GM23338 (cell line): Measurements from ENCODE around the gene LPAR4.

ENCODE experiments used
- CTCF ChIP-seq, 2 experiments: fragments of 200-600 bp in 1 of 2; sonication (generic) in 1 of 2; conservative IDR thresholded peaks; 2 replicates each; pipeline versions ENCODE4 v1.5.1 to v1.6.1; 2016 to 2017; ENCODE audit warnings: antibody characterized with exemption in 2 of 2, low read depth in 2 of 2, mild to moderate bottlenecking in 2 of 2, moderate library complexity in 1 of 2
- EZH2 ChIP-seq: fragments of 200-600 bp; sonication (generic); IDR thresholded peaks from one replicate; pipeline ENCODE4 v1.8.0; 2017; ENCODE audit warnings: antibody characterized with exemption, mild to moderate bottlenecking, low read depth; ENCODE audit not compliant: unreplicated experiment
- EZH2phosphoT487 ChIP-seq: fragments of 200-600 bp; sonication (generic); IDR thresholded peaks from one replicate; pipeline ENCODE4 v1.8.1; 2018; ENCODE audit warnings: antibody characterized with exemption; ENCODE audit not compliant: unreplicated experiment
- JUNB ChIP-seq: IDR thresholded peaks from one replicate; pipeline ENCODE4 v1.6.1; 2016; ENCODE audit warnings: antibody characterized with exemption; ENCODE audit not compliant: unreplicated experiment
- POLR2AphosphoS5 ChIP-seq: IDR thresholded peaks from 2 replicates; pipeline ENCODE4 v1.6.1; 2016; ENCODE audit warnings: antibody characterized with exemption, low read depth
- REST ChIP-seq: IDR thresholded peaks from one replicate; pipeline ENCODE4 v1.6.1; 2018; ENCODE audit warnings: antibody characterized with exemption; ENCODE audit not compliant: unreplicated experiment
- ZNF114 ChIP-seq: fragments of 250-450 bp; sonication (Bioruptor Pico); IDR thresholded peaks from 2 replicates; pipeline ENCODE4 v1.5.0; 2020; ENCODE audit warnings: mild to moderate bottlenecking, moderate library complexity

- TF ChIP-seq CTCF (conservative IDR thresholded peaks at IDR 0.05; ENCODE audit: low read depth in 2 of 2): no peak
- TF ChIP-seq EZH2: no peak
- TF ChIP-seq POLR2AphosphoS5: no peak
- TF ChIP-seq EZH2phosphoT487: no peak
- no peak for TF ChIP-seq JUNB
- TF ChIP-seq REST: no peak
- TF ChIP-seq ZNF114 (CRISPR knock-in tag): no peak
Observed at GRCh38 chrX:78747971-78748370, 451 bp downstream of the LPAR4 start.
